ENCODE results near the gene TSGA10.

GRCh38 chr2:99031481-99031880 lies 123.3 kb downstream of the TSGA10 start:
- no peak for TF ChIP-seq CTCF (IDR thresholded peaks at IDR 0.05)
- no peak for TF ChIP-seq POLR2A (IDR thresholded peaks at IDR 0.05)

All from testis (tissue), 2 donors.